ENCODE measurements around the gene KLHL3.

KLHL3 gene

DNA sequence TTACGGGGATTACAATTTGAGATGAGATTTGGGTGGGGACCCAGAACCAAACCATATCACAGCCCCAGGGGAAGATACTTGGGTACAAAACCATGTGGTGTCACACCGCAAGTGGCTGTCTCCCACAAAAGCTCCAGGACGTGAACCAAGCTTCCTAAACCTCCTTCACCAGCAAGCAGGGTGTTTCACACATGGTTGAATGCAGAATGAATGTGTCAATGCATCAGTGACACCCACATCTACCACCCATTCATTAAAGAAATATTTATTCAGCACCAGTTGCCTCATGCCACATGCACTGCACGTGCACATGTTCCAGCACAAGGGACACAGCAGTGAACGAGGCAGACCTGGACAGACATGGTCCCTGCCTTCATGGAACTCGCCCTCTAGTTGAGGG lies 165.8 kb downstream of the KLHL3 start:
- no peak for DNase-seq
